Loucy (cell line): Measurements from ENCODE around the gene ZNF407.

Experiments used
- EZH2phosphoT487 ChIP-seq: fragments of 200-600 bp; IDR thresholded peaks from 2 replicates; pipeline ENCODE4 v1.6.1; 2018; ENCODE audit warnings: antibody characterized with exemption, mild to moderate bottlenecking, moderate library complexity, borderline replicate concordance
- TF ChIP-seq, protein P1 (sequence below): fragments of 200-600 bp; sonication (generic); conservative IDR thresholded peaks from 2 replicates; pipeline ENCODE4 v1.5.1; 2014; ENCODE audit warnings: mild to moderate bottlenecking, antibody characterized with exemption, low read length

- TF ChIP-seq, protein P1, sequence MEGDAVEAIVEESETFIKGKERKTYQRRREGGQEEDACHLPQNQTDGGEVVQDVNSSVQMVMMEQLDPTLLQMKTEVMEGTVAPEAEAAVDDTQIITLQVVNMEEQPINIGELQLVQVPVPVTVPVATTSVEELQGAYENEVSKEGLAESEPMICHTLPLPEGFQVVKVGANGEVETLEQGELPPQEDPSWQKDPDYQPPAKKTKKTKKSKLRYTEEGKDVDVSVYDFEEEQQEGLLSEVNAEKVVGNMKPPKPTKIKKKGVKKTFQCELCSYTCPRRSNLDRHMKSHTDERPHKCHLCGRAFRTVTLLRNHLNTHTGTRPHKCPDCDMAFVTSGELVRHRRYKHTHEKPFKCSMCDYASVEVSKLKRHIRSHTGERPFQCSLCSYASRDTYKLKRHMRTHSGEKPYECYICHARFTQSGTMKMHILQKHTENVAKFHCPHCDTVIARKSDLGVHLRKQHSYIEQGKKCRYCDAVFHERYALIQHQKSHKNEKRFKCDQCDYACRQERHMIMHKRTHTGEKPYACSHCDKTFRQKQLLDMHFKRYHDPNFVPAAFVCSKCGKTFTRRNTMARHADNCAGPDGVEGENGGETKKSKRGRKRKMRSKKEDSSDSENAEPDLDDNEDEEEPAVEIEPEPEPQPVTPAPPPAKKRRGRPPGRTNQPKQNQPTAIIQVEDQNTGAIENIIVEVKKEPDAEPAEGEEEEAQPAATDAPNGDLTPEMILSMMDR: no peak
- TF ChIP-seq EZH2phosphoT487: no peak
Measured at GRCh38 chr18:74937291-74937690, 339.6 kb downstream of the ZNF407 start.
